Naive thymus-derived CD4-positive, alpha-beta T cell (primary cell): ENCODE measurements around the gene KLHL36. TPM values are rescaled to one million over a fixed set of nuclear protein-coding genes. Genes with fewer than 3 reads are reported as not detected.
"Not testable (repeated sequence)": the region's sequence is repeated elsewhere in the genome, so short reads cannot be mapped to it uniquely, and the experiment has no call there.

Experiments used
- ATAC-seq: fragments of 150-1000 bp; cut with Tn5 transposase; 2 replicates; pipeline ENCODE4 v1.10.0; 2021; ENCODE audit warnings: mild to moderate bottlenecking, moderate library complexity
- CTCF ChIA-PET: fragments of 350-600 bp; sonication (Branson Sonifier 250); formaldehyde crosslinking; loops from one replicate; lab custom pipeline; 2021; ENCODE audit warnings: antibody characterized with exemption; lab: Charles Lee
- POLR2A ChIA-PET: fragments of 350-600 bp; sonication (Branson Sonifier 250); formaldehyde crosslinking; loops from one replicate; lab custom pipeline; 2021; ENCODE audit warnings: antibody characterized with exemption, inconsistent platforms; lab: Charles Lee
- DNase-seq, 9 donors: peaks; one replicate each; pipeline versions ENCODE4 v3.0.0 to v3.0.0-alpha.2; 2020 to 2022; ENCODE audit warnings: mixed read lengths in 1 of 9
- H3K27ac ChIP-seq: one replicate; pipeline ENCODE4 v1.7.0; 2013; ENCODE audit warnings: mild to moderate bottlenecking, low read depth, low read length, moderate library complexity
- H3K27me3 ChIP-seq, 2 donors: one replicate each; pipeline ENCODE4 v1.7.0; 2013; ENCODE audit warnings: low read length in 2 of 2, mild to moderate bottlenecking in 2 of 2, moderate library complexity in 2 of 2; ENCODE audit not compliant: control insufficient read depth in 2 of 2, insufficient read depth in 2 of 2
- H3K36me3 ChIP-seq, 3 experiments: 1 replicate in 2 of 3; 2 replicates in 1 of 3; pipeline ENCODE4 v1.7.0; 2013; ENCODE audit warnings: low read length in 3 of 3, mild to moderate bottlenecking in 3 of 3, moderate library complexity in 1 of 3; ENCODE audit not compliant: insufficient read depth in 3 of 3, control insufficient read depth in 2 of 3
- H3K4me1 ChIP-seq, 2 donors: one replicate each; pipeline ENCODE4 v1.7.0; 2013; ENCODE audit warnings: low read length in 2 of 2, mild to moderate bottlenecking in 2 of 2, moderate library complexity in 1 of 2; ENCODE audit not compliant: control insufficient read depth in 2 of 2, insufficient read depth in 2 of 2
- H3K4me3 ChIP-seq: 2 replicates; pipeline ENCODE4 v1.7.0; 2013; ENCODE audit warnings: mild to moderate bottlenecking, low read length
- H3K9me3 ChIP-seq, 3 experiments: 1 replicate in 2 of 3; 2 replicates in 1 of 3; pipeline ENCODE4 v1.7.0; 2013; ENCODE audit warnings: low read length in 3 of 3; ENCODE audit not compliant: control insufficient read depth in 2 of 3
- H3K27ac Mint-ChIP-seq, 9 donors: one replicate each; pipeline ENCODE4 v1.8.0; 2020 to 2022; ENCODE audit warnings: mixed read lengths in 9 of 9, mild to moderate bottlenecking in 8 of 9, moderate library complexity in 5 of 9, inconsistent platforms in 2 of 9
- H3K27me3 Mint-ChIP-seq, 5 donors: one replicate each; pipeline ENCODE4 v1.8.0; 2021 to 2022; ENCODE audit warnings: mixed read lengths in 5 of 5, mild to moderate bottlenecking in 1 of 5
- H3K36me3 Mint-ChIP-seq, 5 donors: one replicate each; pipeline ENCODE4 v1.8.0; 2020 to 2022; ENCODE audit warnings: mixed read lengths in 5 of 5, mild to moderate bottlenecking in 3 of 5, inconsistent platforms in 1 of 5
- H3K4me1 Mint-ChIP-seq, 7 donors: one replicate each; pipeline ENCODE4 v1.8.0; 2020 to 2022; ENCODE audit warnings: mixed read lengths in 7 of 7, mild to moderate bottlenecking in 3 of 7, inconsistent platforms in 1 of 7
- H3K4me3 Mint-ChIP-seq, 10 donors: one replicate each; pipeline ENCODE4 v1.8.0; 2020 to 2022; ENCODE audit warnings: mild to moderate bottlenecking in 10 of 10, mixed read lengths in 10 of 10, moderate library complexity in 6 of 10, inconsistent platforms in 2 of 10
- H3K9me3 Mint-ChIP-seq, 11 donors: one replicate each; pipeline ENCODE4 v1.8.0; 2020 to 2022; ENCODE audit warnings: mixed read lengths in 11 of 11, mild to moderate bottlenecking in 4 of 11, inconsistent platforms in 1 of 11, moderate library complexity in 1 of 11
- intact Hi-C, 2 donors: fragments of 100-400 bp; cut with micrococcal nuclease; formaldehyde crosslinking; loops; one replicate each; pipeline ENCODE4 v1.15.1; 2023
- polyA plus RNA-seq, 2 donors: library from polyadenylated mRNA; unstranded; fragments of 300-500 nt; fragmentation: Illumina TruSeq; gene quantifications; one replicate each; pipeline ENCODE4 v1.2.3, GENCODE V29; 2021
- total RNA-seq, 6 experiments: library from RNA in 5 of 6; stranded (reverse) in 5 of 6; gene quantifications; 1 replicate in 5 of 6; 2 replicates in 1 of 6; pipeline ENCODE4 v1.2.3 and lab custom pipeline; 2021 to 2026

KLHL36 gene
- total and polyA plus RNA-seq, 7 experiments from 2014 or later: 45.8 to 161 (median 80.0) TPM

- peak overlapping the region in 6 of 9 donors; percentile 21 to 91 (median 56) for H3K27ac Mint-ChIP-seq
- CTCF ChIA-PET: interaction anchor here (0.5 kb wide), 1 partner anchor 355 kb away, joined by 3 read pairs; no protein-coding TSS in a partner anchor
- H3K27ac ChIP-seq: no peak overlapping the region
These were observed 16.4 kb upstream of the KLHL36 start for GRCh38 chr16:84631886-84632285.

DNA sequence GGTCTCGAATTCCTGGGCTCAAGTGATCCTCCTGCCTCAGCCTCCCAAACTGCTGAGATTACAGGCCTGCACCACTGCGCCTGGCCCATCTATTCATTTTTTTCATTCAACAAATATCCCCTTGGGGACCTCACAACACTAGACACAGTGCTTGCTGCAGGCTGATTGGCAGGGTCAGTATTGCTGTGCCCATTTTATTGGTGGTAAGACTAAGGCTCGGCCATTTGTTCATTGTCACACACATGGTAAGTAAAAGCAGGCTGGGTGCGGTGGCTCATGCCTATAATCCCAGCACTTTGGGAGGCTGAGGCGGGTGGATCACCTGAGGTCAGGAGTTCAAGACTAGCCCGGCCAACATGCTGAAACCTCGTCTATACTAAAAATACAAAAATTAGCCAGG is 15.4 kb upstream of the KLHL36 start:
- H3K27ac Mint-ChIP-seq, H3K27ac ChIP-seq, H3K4me3 ChIP-seq, H3K36me3 ChIP-seq, H3K27me3 ChIP-seq, H3K9me3 ChIP-seq, H3K36me3 Mint-ChIP-seq, ATAC-seq, intact Hi-C loops, DNase-seq, H3K9me3 Mint-ChIP-seq: not testable (repeated sequence)
- ChIA-PET CTCF (interaction anchor here (0.6 kb wide), 1 partner anchor 9 kb away, joined by 4 read pairs; no protein-coding TSS in a partner anchor), POLR2A (interaction anchor here (0.6 to 1.1 kb wide), 2 partner anchors 16 to 46 kb away, joined by 3 read pairs; no protein-coding TSS in a partner anchor)
- peaks cover 0 to 30% of the 10 kb centered on the region in 2 donors for H3K4me1 ChIP-seq
- Mint-ChIP-seq H3K27me3 (peaks cover 0 to 67% (median 0%) of the 10 kb centered on the region in 5 donors), H3K4me1 (peaks cover 30 to 52% (median 46%) of the 10 kb centered on the region in 7 donors), H3K4me3 (peak overlapping the region in 3 of 10 donors; percentile 32 to 60 (median 37))

More at GRCh38 chr16:84631886-84632285, 16.4 kb upstream of the KLHL36 start:
- no peak overlapping the region for H3K4me3 ChIP-seq
- Mint-ChIP-seq H3K4me1 (peaks cover 27 to 44% (median 39%) of the 10 kb centered on the region in 7 donors), H3K27me3 (peaks cover 0 to 67% (median 0%) of the 10 kb centered on the region in 5 donors), H3K4me3 (peak overlapping the region; percentile 33 to 75 (median 64)), H3K9me3 (no peaks in the 10 kb centered on the region), H3K36me3 (peaks cover 0 to 1% (median 0%) of the 10 kb centered on the region in 5 donors)
- H3K4me1 ChIP-seq: peaks cover 0 to 30% of the 10 kb centered on the region in 2 donors
- peak; percentile 42 for ATAC-seq
- intact Hi-C loops: loop anchor here in 1 of 2 donors (1.0 to 2.0 kb wide), 2 partner anchors 9 to 21 kb away; no protein-coding TSS in a partner anchor
- no peaks in the 10 kb centered on the region for H3K36me3 ChIP-seq
- POLR2A ChIA-PET: interaction anchor here (0.6 to 1.3 kb wide), 4 partner anchors 10 to 96 kb away, joined by 3 read pairs; no protein-coding TSS in a partner anchor
- H3K27me3 ChIP-seq: no peaks in the 10 kb centered on the region
- no peaks in the 10 kb centered on the region for H3K9me3 ChIP-seq
- no peak for DNase-seq

DNA sequence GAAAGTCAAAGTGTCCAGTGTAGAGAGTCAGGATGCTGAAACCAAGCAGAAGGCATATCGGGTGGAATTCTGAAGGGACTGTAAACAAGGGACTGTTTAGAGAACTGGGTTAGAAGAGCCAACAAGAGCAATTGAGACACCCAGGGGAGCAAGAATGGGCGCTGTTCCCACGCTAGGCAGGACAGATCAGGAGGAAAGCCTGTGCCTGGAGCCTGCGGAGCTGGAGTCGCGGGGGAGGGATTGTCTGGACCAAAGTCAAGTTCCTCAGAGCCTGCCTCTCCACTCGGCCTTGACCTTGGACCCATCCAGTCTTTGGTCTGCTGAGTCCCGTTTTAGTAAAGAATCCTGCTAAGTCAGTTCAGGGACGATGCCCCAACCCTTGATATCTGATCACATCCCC is 14.7 kb upstream of the KLHL36 start:
- H3K27me3 Mint-ChIP-seq: peaks cover 0 to 62% (median 0%) of the 10 kb centered on the region in 5 donors
- no peak overlapping the region for H3K27ac ChIP-seq
- H3K36me3 Mint-ChIP-seq: no peaks in the 10 kb centered on the region
- peaks cover 0 to under 1% (median 0%) of the 10 kb centered on the region in 11 donors for H3K9me3 Mint-ChIP-seq
- H3K36me3 ChIP-seq: no peaks in the 10 kb centered on the region
- DNase-seq: no peak
- H3K4me1 ChIP-seq: peaks cover 0 to 34% of the 10 kb centered on the region in 2 donors
- no peak for ATAC-seq
- no peaks in the 10 kb centered on the region for H3K27me3 ChIP-seq
- H3K27ac Mint-ChIP-seq: peak overlapping the region in 2 of 9 donors; percentile 22 to 37
- ChIA-PET POLR2A (interaction anchor here (0.6 to 1.1 kb wide), 2 partner anchors 15 to 45 kb away, joined by 3 read pairs; no protein-coding TSS in a partner anchor), CTCF (interaction anchor here (0.6 kb wide), 1 partner anchor 10 kb away, joined by 5 read pairs; no protein-coding TSS in a partner anchor)
- no peak overlapping the region for H3K4me3 ChIP-seq
- no peaks in the 10 kb centered on the region for H3K9me3 ChIP-seq
- H3K4me3 Mint-ChIP-seq: no peak overlapping the region
- peaks cover 27 to 59% (median 53%) of the 10 kb centered on the region in 7 donors for H3K4me1 Mint-ChIP-seq
- intact Hi-C loops: no loop called here

- no peak overlapping the region for H3K4me3 ChIP-seq
- Mint-ChIP-seq H3K4me1 (peaks cover 30 to 59% (median 54%) of the 10 kb centered on the region in 7 donors), H3K27me3 (peaks cover 0 to 54% (median 0%) of the 10 kb centered on the region in 5 donors), H3K9me3 (peaks cover 0 to 2% (median 0%) of the 10 kb centered on the region in 11 donors), H3K27ac (peak overlapping the region in 2 of 9 donors; percentile 2 to 17), H3K36me3 (peaks cover 0 to 1% (median 0%) of the 10 kb centered on the region in 5 donors), H3K4me3 (no peak overlapping the region)
- H3K9me3 ChIP-seq: no peaks in the 10 kb centered on the region
- DNase-seq: no peak
- intact Hi-C loops: no loop called here
- no peak for ATAC-seq
- no peak overlapping the region for H3K27ac ChIP-seq
- CTCF ChIA-PET: interaction anchor here (0.6 kb wide), 1 partner anchor 90 kb away, joined by 3 read pairs; no protein-coding TSS in a partner anchor
- POLR2A ChIA-PET: interaction anchor here (0.7 kb wide), 1 partner anchor 491 kb away, joined by 3 read pairs; the partner anchor contains the start of genes DNAAF1 and HSDL1
- peaks cover 0 to 37% of the 10 kb centered on the region in 2 donors for H3K4me1 ChIP-seq
- H3K36me3 ChIP-seq: no peaks in the 10 kb centered on the region
- no peaks in the 10 kb centered on the region for H3K27me3 ChIP-seq
These were observed 12.6 kb upstream of the KLHL36 start for GRCh38 chr16:84635702-84636101.

DNA sequence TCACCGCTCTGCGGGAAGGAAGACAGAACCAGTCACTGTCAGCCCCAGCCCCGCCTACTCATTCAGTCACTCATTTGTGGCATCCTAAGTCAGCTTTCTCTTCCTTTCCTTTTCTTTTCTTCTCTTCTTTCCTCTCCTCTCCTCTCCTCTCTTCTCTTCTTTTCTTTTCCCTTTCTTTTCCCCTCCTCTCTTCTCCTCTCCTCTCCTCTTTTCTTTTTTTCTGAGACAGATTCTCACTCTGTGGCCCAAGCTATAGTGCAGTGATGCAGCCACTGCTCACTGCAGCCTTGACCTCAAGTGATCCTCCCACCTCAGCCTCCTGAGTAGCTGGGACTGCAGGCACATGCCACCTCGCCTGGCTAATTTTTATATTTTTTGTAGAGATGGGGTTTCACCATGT is 10.6 kb upstream of the KLHL36 start:
- H3K4me1 ChIP-seq: peaks cover 7 to 35% of the 10 kb centered on the region in 2 donors

DNA sequence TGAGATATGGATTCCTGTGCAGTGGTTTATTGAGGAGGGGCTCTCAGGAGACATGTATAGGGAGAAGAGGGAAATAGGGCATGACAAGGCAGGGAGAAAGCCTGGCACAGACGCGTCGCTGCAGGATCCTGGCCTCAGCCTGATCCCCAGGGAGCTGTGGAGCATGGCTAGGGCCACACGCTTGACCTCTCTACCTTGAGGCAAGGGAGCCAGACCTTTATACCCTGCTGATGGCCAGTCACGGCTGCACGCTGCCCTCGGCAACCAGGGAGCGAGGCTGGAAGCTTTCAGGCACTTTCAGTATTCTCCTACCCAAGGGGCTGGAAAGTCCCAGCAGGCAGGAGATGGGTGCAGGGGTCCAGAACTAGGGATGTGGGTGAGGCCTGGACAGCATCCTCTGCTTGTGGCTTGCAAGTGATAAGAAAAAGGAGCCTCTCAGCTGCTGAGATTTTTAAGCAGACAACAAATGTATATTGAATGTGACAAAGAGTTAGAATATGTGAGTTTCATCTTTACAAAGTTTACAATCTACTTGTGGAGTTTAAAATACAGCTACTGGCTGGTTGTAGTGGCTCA is 10.0 kb upstream of the KLHL36 start:
- H3K27me3 ChIP-seq: no peaks in the 10 kb centered on the region
- peaks cover 0 to 2% (median 0%) of the 10 kb centered on the region in 11 donors for H3K9me3 Mint-ChIP-seq
- H3K4me1 ChIP-seq: peaks cover 7 to 37% of the 10 kb centered on the region in 2 donors
- peak overlapping the region in 3 of 10 donors; percentile 20 to 32 (median 28) for H3K4me3 Mint-ChIP-seq
- peaks cover 35 to 58% (median 54%) of the 10 kb centered on the region in 7 donors for H3K4me1 Mint-ChIP-seq
- no peak overlapping the region for H3K4me3 ChIP-seq
- ATAC-seq (no peak), DNase-seq (no peak)
- peaks cover 0 to 34% (median 0%) of the 10 kb centered on the region in 5 donors for H3K27me3 Mint-ChIP-seq
- H3K27ac Mint-ChIP-seq: peak overlapping the region in 4 of 9 donors; percentile 57 to 79 (median 66)
- ChIA-PET CTCF (interaction anchor here (0.6 to 1.4 kb wide), 5 partner anchors 15 to 88 kb away, joined by 3 to 7 read pairs (median 4); no protein-coding TSS in a partner anchor), POLR2A (interaction anchor here (0.6 to 1.3 kb wide), 2 partner anchors 11 to 63 kb away, joined by 3 read pairs; no protein-coding TSS in a partner anchor)
- intact Hi-C loops: no loop called here
- peaks cover 0 to 1% (median 0%) of the 10 kb centered on the region in 5 donors for H3K36me3 Mint-ChIP-seq
- no peaks in the 10 kb centered on the region for H3K9me3 ChIP-seq
- no peaks in the 10 kb centered on the region for H3K36me3 ChIP-seq
- H3K27ac ChIP-seq: no peak overlapping the region

More for the DNA sequence above, 10.6 kb upstream of the KLHL36 start:
- Mint-ChIP-seq H3K36me3 (peaks cover 0 to 1% (median 0%) of the 10 kb centered on the region in 5 donors), H3K27me3 (peaks cover 0 to 37% (median 0%) of the 10 kb centered on the region in 5 donors), H3K4me1 (peaks cover 33 to 56% (median 52%) of the 10 kb centered on the region in 7 donors), H3K27ac (peak overlapping the region in 3 of 9 donors; percentile 10 to 60 (median 53)), H3K4me3 (peak overlapping the region in 1 of 10 donors; percentile 28), H3K9me3 (peaks cover 0 to 2% (median 0%) of the 10 kb centered on the region in 11 donors)
- intact Hi-C loops: no loop called here
- no peak overlapping the region for H3K27ac ChIP-seq
- no peaks in the 10 kb centered on the region for H3K36me3 ChIP-seq
- no peaks in the 10 kb centered on the region for H3K27me3 ChIP-seq
- CTCF ChIA-PET: interaction anchor here (0.7 to 1.4 kb wide), 2 partner anchors 34 to 477 kb away, joined by 3 to 4 read pairs; no protein-coding TSS in a partner anchor
- POLR2A ChIA-PET: interaction anchor here (0.9 to 1.3 kb wide), 2 partner anchors 11 to 63 kb away, joined by 3 to 5 read pairs; partner anchors contain the start of gene KLHL36
- H3K4me3 ChIP-seq: no peak overlapping the region
- H3K9me3 ChIP-seq: no peaks in the 10 kb centered on the region
- ATAC-seq: no peak
- DNase-seq: no peak
